SK-N-SH treated with all-trans-retinoic acid at 6 μM for 48 hours (cell line): Measurements from ENCODE around the gene BIRC7.
A peak's percentile ranks its signal among the peaks of the same experiment; 100 is the strongest.

ENCODE experiments used
- ATAC-seq: fragments of 200-7000 bp; cut with Tn5 transposase; 3 replicates; pipeline ENCODE4 v1.9.1; 2020; ENCODE audit warnings: mild to moderate bottlenecking, moderate library complexity
- ARNTL ChIP-seq: fragments of 450-650 bp; formaldehyde crosslinking; IDR thresholded peaks from 2 replicates; pipeline ENCODE4 v1.5.0; 2020; ENCODE audit warnings: low read depth, mild to moderate bottlenecking, moderate library complexity, borderline replicate concordance
- CREB5 ChIP-seq: fragments of 250-450 bp; sonication (Bioruptor Pico); IDR thresholded peaks from 2 replicates; pipeline ENCODE4 v1.5.1; 2020; ENCODE audit warnings: low read depth, mild to moderate bottlenecking, moderate library complexity
- CSDC2 ChIP-seq: fragments of 250-450 bp; sonication (Bioruptor Pico); IDR thresholded peaks from 2 replicates; pipeline ENCODE4 v1.5.0; 2020; ENCODE audit warnings: mild to moderate bottlenecking, moderate library complexity
- ESRRG ChIP-seq: fragments of 250-450 bp; sonication (Bioruptor Pico); IDR thresholded peaks from 2 replicates; pipeline ENCODE4 v1.6.1; 2021; ENCODE audit warnings: mild to moderate bottlenecking
- GLIS3 ChIP-seq: fragments of 250-450 bp; sonication (Bioruptor Pico); IDR thresholded peaks from 2 replicates; pipeline ENCODE4 v1.5.0; 2020; ENCODE audit warnings: mild to moderate bottlenecking, moderate library complexity
- ISL1 ChIP-seq: fragments of 250-450 bp; sonication (Bioruptor Pico); IDR thresholded peaks from 2 replicates; pipeline ENCODE4 v2.1.2; 2022; ENCODE audit warnings: mild to moderate bottlenecking, moderate library complexity
- OSR1 ChIP-seq: fragments of 250-450 bp; sonication (Bioruptor Pico); IDR thresholded peaks from 2 replicates; pipeline ENCODE4 v1.8.0; 2022; ENCODE audit warnings: moderate library complexity, mild to moderate bottlenecking, inconsistent platforms
- PATZ1 ChIP-seq: fragments of 250-450 bp; sonication (Bioruptor Pico); IDR thresholded peaks from 2 replicates; pipeline ENCODE4 v1.8.0; 2020; ENCODE audit warnings: mild to moderate bottlenecking, moderate library complexity, borderline replicate concordance
- RARB ChIP-seq: fragments of 250-450 bp; sonication (Bioruptor Pico); IDR thresholded peaks from 2 replicates; pipeline ENCODE4 v1.8.0; 2021; ENCODE audit warnings: mild to moderate bottlenecking, moderate library complexity
- TCF4 ChIP-seq: fragments of 250-450 bp; sonication (Bioruptor Pico); IDR thresholded peaks from 2 replicates; pipeline ENCODE4 v1.8.0; 2021; ENCODE audit warnings: mild to moderate bottlenecking, moderate library complexity, borderline replicate concordance
- TOX ChIP-seq: fragments of 250-450 bp; sonication (Bioruptor Pico); IDR thresholded peaks from 2 replicates; pipeline ENCODE4 v1.8.0; 2021; ENCODE audit warnings: mild to moderate bottlenecking, moderate library complexity, borderline replicate concordance
- TSHZ2 ChIP-seq: fragments of 250-450 bp; sonication (Bioruptor Pico); IDR thresholded peaks from 2 replicates; pipeline ENCODE4 v1.5.0; 2020; ENCODE audit warnings: mild to moderate bottlenecking, moderate library complexity
- ZC3H10 ChIP-seq: fragments of 250-450 bp; sonication (Bioruptor Pico); IDR thresholded peaks from 2 replicates; pipeline ENCODE4 v1.5.1; 2021; ENCODE audit warnings: mild to moderate bottlenecking, moderate library complexity
- ZFP3 ChIP-seq: fragments of 250-450 bp; sonication (Bioruptor Pico); IDR thresholded peaks from 2 replicates; pipeline ENCODE4 v1.5.0; 2020; ENCODE audit warnings: mild to moderate bottlenecking, moderate library complexity
- ZFP30 ChIP-seq: fragments of 450-650 bp; formaldehyde crosslinking; IDR thresholded peaks from 2 replicates; pipeline ENCODE4 v1.5.0; 2022; ENCODE audit warnings: mild to moderate bottlenecking, moderate library complexity
- ZNF565 ChIP-seq: fragments of 450-650 bp; formaldehyde crosslinking; conservative IDR thresholded peaks from 2 replicates; pipeline ENCODE4 v1.5.0; 2020; ENCODE audit warnings: low read depth, mild to moderate bottlenecking, moderate library complexity
- ZNF70 ChIP-seq: fragments of 450-650 bp; formaldehyde crosslinking; IDR thresholded peaks from 2 replicates; pipeline ENCODE4 v1.5.0; 2020; ENCODE audit warnings: mild to moderate bottlenecking, moderate library complexity
- ZNF8 ChIP-seq: fragments of 450-650 bp; formaldehyde crosslinking; IDR thresholded peaks from 2 replicates; pipeline ENCODE4 v1.5.0; 2020; ENCODE audit warnings: mild to moderate bottlenecking, moderate library complexity
- TF ChIP-seq, protein P1 (sequence below): fragments of 250-450 bp; sonication (Bioruptor Pico); IDR thresholded peaks from 2 replicates; pipeline ENCODE4 v1.8.0; 2021; ENCODE audit warnings: low read depth, mild to moderate bottlenecking, moderate library complexity, borderline replicate concordance
- TF ChIP-seq, protein P2 (sequence below): fragments of 250-450 bp; sonication (Bioruptor Pico); IDR thresholded peaks from 2 replicates; pipeline ENCODE4 v1.5.1; 2021; ENCODE audit warnings: mild to moderate bottlenecking, moderate library complexity

Gene BIRC7

GRCh38 chr20:63270606-63271325 is 35.1 kb downstream of the BIRC7 start:
- TF ChIP-seq TOX (CRISPR knock-in tag) (no peak), ISL1 (no peak), TCF4 (no peak), ZNF565 (CRISPR knock-in tag) (no peak)
- TF ChIP-seq, protein P1, sequence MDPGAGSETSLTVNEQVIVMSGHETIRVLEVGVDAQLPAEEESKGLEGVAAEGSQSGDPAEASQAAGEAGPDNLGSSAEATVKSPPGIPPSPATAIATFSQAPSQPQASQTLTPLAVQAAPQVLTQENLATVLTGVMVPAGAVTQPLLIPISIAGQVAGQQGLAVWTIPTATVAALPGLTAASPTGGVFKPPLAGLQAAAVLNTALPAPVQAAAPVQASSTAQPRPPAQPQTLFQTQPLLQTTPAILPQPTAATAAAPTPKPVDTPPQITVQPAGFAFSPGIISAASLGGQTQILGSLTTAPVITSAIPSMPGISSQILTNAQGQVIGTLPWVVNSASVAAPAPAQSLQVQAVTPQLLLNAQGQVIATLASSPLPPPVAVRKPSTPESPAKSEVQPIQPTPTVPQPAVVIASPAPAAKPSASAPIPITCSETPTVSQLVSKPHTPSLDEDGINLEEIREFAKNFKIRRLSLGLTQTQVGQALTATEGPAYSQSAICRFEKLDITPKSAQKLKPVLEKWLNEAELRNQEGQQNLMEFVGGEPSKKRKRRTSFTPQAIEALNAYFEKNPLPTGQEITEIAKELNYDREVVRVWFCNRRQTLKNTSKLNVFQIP (CRISPR knock-in tag), result no peak
- ATAC-seq, result no peak

DNA sequence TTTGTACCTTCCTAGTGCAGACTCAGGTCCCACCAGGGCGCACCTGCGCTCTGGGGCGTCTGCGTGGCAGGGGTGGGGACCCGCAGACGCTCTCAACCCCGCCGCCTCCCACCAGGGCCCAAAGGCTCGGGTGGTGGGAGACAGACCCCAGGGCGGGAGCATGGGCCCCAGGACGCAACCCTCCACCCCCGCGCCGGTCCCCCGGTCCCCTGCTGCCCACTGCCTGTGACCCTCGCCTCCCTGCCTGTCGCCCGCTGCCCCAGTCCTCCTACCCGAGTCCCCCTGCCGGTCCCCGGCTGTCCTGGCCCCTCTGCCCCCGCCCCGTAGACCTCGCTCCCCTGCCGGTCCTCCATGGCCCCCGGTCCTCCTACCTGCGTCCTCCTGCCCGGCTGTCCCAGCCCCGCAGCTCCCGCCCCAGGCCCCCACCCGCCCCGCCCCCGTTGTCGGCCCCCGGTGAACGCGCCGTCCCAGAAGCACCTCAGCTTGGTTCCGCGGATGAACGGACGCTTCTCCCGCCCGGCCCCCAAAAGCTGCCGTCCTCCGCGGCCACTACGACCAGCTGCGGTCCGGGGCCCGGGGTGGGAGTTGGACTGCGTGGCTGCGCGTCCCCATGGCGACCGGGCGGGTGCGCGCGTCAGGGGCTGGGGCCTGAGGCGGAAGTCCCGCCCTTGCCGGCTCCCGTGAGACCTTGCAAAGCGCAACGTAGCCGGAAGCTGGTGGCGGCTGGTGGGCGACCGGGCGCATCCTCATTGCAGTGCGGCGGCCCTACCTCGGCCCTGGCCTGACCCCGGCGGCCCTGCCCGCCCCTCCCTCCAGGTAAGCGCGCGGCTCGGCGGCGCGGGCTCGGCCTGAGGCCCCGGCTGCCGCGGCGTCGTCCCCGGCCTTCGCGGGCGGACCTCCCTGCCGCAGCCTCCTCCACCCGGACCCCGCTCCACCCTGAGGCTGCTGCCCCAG is 36.7 kb downstream of the BIRC7 start, which contains the start of gene ARFGAP1:
Gene ARFGAP1, plus strand, starts transcription at position 709 of the 954 bp plus-strand sequence. CDS start 2,768 bp downstream, outside the sequence.
- peak; percentile 96 for ATAC-seq
- no peak for TF ChIP-seq CREB5
- no peak for TF ChIP-seq TOX (CRISPR knock-in tag)
- TF ChIP-seq PATZ1 (CRISPR knock-in tag), result no peak
- no peak for TF ChIP-seq ISL1
- TF ChIP-seq ESRRG (CRISPR knock-in tag), result no peak
- no peak for TF ChIP-seq ARNTL (CRISPR knock-in tag)
- TF ChIP-seq TSHZ2 (CRISPR knock-in tag), result no peak
- TF ChIP-seq ZNF8 (CRISPR knock-in tag), result no peak
- no peak for TF ChIP-seq CSDC2 (CRISPR knock-in tag)
- TF ChIP-seq, protein P2, sequence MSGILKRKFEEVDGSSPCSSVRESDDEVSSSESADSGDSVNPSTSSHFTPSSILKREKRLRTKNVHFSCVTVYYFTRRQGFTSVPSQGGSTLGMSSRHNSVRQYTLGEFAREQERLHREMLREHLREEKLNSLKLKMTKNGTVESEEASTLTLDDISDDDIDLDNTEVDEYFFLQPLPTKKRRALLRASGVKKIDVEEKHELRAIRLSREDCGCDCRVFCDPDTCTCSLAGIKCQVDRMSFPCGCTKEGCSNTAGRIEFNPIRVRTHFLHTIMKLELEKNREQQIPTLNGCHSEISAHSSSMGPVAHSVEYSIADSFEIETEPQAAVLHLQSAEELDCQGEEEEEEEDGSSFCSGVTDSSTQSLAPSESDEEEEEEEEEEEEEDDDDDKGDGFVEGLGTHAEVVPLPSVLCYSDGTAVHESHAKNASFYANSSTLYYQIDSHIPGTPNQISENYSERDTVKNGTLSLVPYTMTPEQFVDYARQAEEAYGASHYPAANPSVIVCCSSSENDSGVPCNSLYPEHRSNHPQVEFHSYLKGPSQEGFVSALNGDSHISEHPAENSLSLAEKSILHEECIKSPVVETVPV (CRISPR knock-in tag), result no peak
- no peak for TF ChIP-seq ZC3H10

GRCh38 chr20:63273059-63273579 is 37.4 kb downstream of the BIRC7 start:
- TF ChIP-seq TOX (CRISPR knock-in tag) (no peak), PATZ1 (CRISPR knock-in tag) (no peak), ZNF70 (CRISPR knock-in tag) (no peak), ARNTL (CRISPR knock-in tag) (no peak), RARB (CRISPR knock-in tag) (no peak), ZFP3 (no peak), OSR1 (CRISPR knock-in tag) (no peak), ESRRG (CRISPR knock-in tag) (no peak), ZFP30 (CRISPR knock-in tag) (no peak), GLIS3 (CRISPR knock-in tag) (no peak), ISL1 (no peak), TCF4 (no peak)
- no peak for ATAC-seq
